K562 (cell line): Measurements from ENCODE around the gene PTPN1. TPM values are rescaled to one million over a fixed set of nuclear protein-coding genes. Genes with fewer than 3 reads are reported as not detected.
A peak's percentile ranks its signal among the peaks of the same experiment; 100 is the strongest.

Source experiments
- ARHGAP35 ChIP-seq: fragments of 450-650 bp; IDR thresholded peaks from 2 replicates; pipeline ENCODE4 v1.6.1; 2018; ENCODE audit not compliant: partially characterized antibody
- ARNT ChIP-seq, 2 experiments: fragments of 450-650 bp; IDR thresholded peaks; 2 replicates each; pipeline ENCODE4 v1.6.1; 2016; ENCODE audit warnings: mild to moderate bottlenecking in 1 of 2
- BCOR ChIP-seq: fragments of 450-650 bp; IDR thresholded peaks from 2 replicates; pipeline ENCODE4 v1.6.1; 2016
- CAMTA2 ChIP-seq: fragments of 250-450 bp; sonication (Bioruptor Pico); conservative IDR thresholded peaks from 2 replicates; pipeline ENCODE4 v1.5.1; 2022
- EHMT2 ChIP-seq: fragments of 450-650 bp; IDR thresholded peaks from 2 replicates; pipeline ENCODE4 v1.6.1; 2018; ENCODE audit warnings: antibody characterized with exemption
- ELF4 ChIP-seq: fragments of 450-650 bp; formaldehyde crosslinking; IDR thresholded peaks from 2 replicates; pipeline ENCODE4 v1.4.0; 2022; ENCODE audit warnings: missing genetic modification characterization
- FOXA3 ChIP-seq, 2 experiments: fragments of 450-650 bp in 1 of 2; sonication (generic) in 1 of 2; formaldehyde crosslinking; IDR thresholded peaks in 1 of 2; conservative IDR thresholded peaks in 1 of 2; 2 replicates each; pipeline versions ENCODE4 v1.4.0 to v1.8.0; 2020 to 2022; ENCODE audit warnings: mild to moderate bottlenecking in 2 of 2, missing genetic modification reagents in 1 of 2
- HDAC2 ChIP-seq: fragments of 450-650 bp; IDR thresholded peaks from 2 replicates; pipeline ENCODE4 v1.6.1; 2016; ENCODE audit warnings: mild to moderate bottlenecking
- HDGF ChIP-seq: fragments of 450-650 bp; IDR thresholded peaks from 2 replicates; pipeline ENCODE4 v1.6.1; 2016
- LARP7 ChIP-seq: fragments of 450-650 bp; IDR thresholded peaks from 2 replicates; pipeline ENCODE4 v1.6.1; 2016
- MYBL2 ChIP-seq, 2 experiments: fragments of 450-650 bp in 1 of 2; sonication (generic) in 1 of 2; formaldehyde crosslinking in 1 of 2; IDR thresholded peaks; 2 replicates each; pipeline versions ENCODE4 v1.6.1 to v1.8.1; 2017 to 2022; ENCODE audit warnings: borderline replicate concordance in 1 of 2, inconsistent platforms in 1 of 2, low read depth in 1 of 2, mild to moderate bottlenecking in 1 of 2, missing genetic modification reagents in 1 of 2, moderate library complexity in 1 of 2
- NCOA4 ChIP-seq: fragments of 450-650 bp; IDR thresholded peaks from 2 replicates; pipeline ENCODE4 v1.6.1; 2018; ENCODE audit warnings: mild to moderate bottlenecking; ENCODE audit not compliant: partially characterized antibody
- PHB2 ChIP-seq: fragments of 450-650 bp; IDR thresholded peaks from 2 replicates; pipeline ENCODE4 v1.6.1; 2017; ENCODE audit warnings: low read depth
- SMARCA5 ChIP-seq: fragments of 450-650 bp; IDR thresholded peaks from 2 replicates; pipeline ENCODE4 v1.6.1; 2016
- TAF9B ChIP-seq: fragments of 450-650 bp; IDR thresholded peaks from 2 replicates; pipeline ENCODE4 v1.6.1; 2018; ENCODE audit warnings: mild to moderate bottlenecking; ENCODE audit not compliant: partially characterized antibody
- ZKSCAN1 ChIP-seq: fragments of 150-350 bp; IDR thresholded peaks from 2 replicates; pipeline ENCODE4 v1.6.1; 2016; ENCODE audit warnings: low read depth, low read length
- ZNF23 ChIP-seq: fragments of 250-450 bp; sonication (Bioruptor Pico); IDR thresholded peaks from 2 replicates; pipeline ENCODE4 v1.4.0; 2020; ENCODE audit warnings: mild to moderate bottlenecking
- ZNF3 ChIP-seq: fragments of 250-450 bp; sonication (Bioruptor Pico); IDR thresholded peaks from 2 replicates; pipeline ENCODE4 v1.5.0; 2021; ENCODE audit warnings: mild to moderate bottlenecking, moderate library complexity
- ZNF764 ChIP-seq: fragments of 250-450 bp; sonication (Bioruptor Pico); IDR thresholded peaks from 2 replicates; pipeline ENCODE4 v1.4.0; 2020; ENCODE audit warnings: low read depth, mild to moderate bottlenecking, moderate library complexity
- polyA plus RNA-seq, 8 experiments: library from polyadenylated mRNA; depleted of rRNA in 4 of 8; stranded (reverse) in 5 of 8; unstranded in 3 of 8; fragments of >200 nt; fragmentation: Nextera tagmentation in 2 of 8; fragmentation: Illumina TruSeq in 1 of 8; extraction: Ambion mirVana in 2 of 8; extraction: Trizol in 1 of 8; gene quantifications; 2 replicates each; pipeline versions ENCODE4 v1.2.1 to v1.2.3, GENCODE V29; 2011 to 2014; ENCODE audit warnings: inconsistent platforms in 1 of 8, missing spikeins in 1 of 8
- total RNA-seq, 7 experiments: library from RNA; depleted of rRNA in 6 of 7; stranded (reverse); fragments of >200 nt in 6 of 7; fragmentation: Illumina TruSeq in 2 of 7; extraction: Trizol in 2 of 7; gene quantifications; 2 replicates each; pipeline versions ENCODE4 v1.2.1 to v1.2.3, GENCODE V29; 2011 to 2021; ENCODE audit warnings: low replicate concordance in 1 of 7
- TF ChIP-seq, protein P1 (sequence below): IDR thresholded peaks from 2 replicates; pipeline ENCODE4 v1.6.1; 2016; ENCODE audit warnings: missing genetic modification characterization, missing compliant biosample characterization
- TF ChIP-seq, protein P2 (sequence below): fragments of 450-650 bp; IDR thresholded peaks from 2 replicates; pipeline ENCODE4 v1.6.1; 2018; ENCODE audit warnings: mild to moderate bottlenecking, low read depth; ENCODE audit not compliant: partially characterized antibody
- TF ChIP-seq, protein P3 (sequence below): fragments of 450-650 bp; IDR thresholded peaks from 2 replicates; pipeline ENCODE4 v1.6.1; 2018; ENCODE audit not compliant: partially characterized antibody
- TF ChIP-seq, protein P4 (sequence below): fragments of 450-650 bp; formaldehyde crosslinking; IDR thresholded peaks from 2 replicates; pipeline ENCODE4 v1.4.0; 2022; ENCODE audit warnings: missing genetic modification characterization

Gene PTPN1
- total and polyA plus RNA-seq, 9 of the 15 experiments (the other 6 are each of a cell fraction or from before 2014, with no cell fraction given), result 11.0 to 85.3 (median 54.0) TPM

DNA sequence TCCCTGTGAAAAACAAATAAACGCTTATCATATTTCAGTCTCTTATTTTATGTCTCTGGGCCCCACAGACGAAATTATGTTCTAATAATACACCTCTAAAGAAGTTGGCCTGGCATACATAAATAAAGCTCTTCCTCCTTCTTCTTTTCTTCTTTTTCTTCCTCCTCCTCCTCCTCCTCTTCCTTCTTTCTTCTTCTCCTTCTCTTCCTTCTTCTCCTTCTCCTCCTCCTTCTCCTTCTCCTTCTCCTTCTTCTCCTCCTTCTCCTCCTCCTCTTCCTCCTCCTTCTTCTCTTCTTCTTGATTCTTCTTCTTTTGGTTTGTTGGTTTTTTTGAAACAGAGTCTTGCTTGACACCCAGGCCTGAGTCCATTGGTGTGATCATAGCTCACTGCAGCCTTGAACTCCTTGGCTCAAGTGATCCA is 41.8 kb upstream of the PTPN1 start (continued):
- TF ChIP-seq ELF4 (CRISPR knock-in tag), result peak; percentile 9; the same call in 1 of the 2 replicates
- TF ChIP-seq, protein P1, sequence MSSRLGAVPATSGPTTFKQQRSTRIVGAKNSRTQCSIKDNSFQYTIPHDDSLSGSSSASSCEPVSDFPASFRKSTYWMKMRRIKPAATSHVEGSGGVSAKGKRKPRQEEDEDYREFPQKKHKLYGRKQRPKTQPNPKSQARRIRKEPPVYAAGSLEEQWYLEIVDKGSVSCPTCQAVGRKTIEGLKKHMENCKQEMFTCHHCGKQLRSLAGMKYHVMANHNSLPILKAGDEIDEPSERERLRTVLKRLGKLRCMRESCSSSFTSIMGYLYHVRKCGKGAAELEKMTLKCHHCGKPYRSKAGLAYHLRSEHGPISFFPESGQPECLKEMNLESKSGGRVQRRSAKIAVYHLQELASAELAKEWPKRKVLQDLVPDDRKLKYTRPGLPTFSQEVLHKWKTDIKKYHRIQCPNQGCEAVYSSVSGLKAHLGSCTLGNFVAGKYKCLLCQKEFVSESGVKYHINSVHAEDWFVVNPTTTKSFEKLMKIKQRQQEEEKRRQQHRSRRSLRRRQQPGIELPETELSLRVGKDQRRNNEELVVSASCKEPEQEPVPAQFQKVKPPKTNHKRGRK, result peak; percentile 96
- TF ChIP-seq, protein P2, sequence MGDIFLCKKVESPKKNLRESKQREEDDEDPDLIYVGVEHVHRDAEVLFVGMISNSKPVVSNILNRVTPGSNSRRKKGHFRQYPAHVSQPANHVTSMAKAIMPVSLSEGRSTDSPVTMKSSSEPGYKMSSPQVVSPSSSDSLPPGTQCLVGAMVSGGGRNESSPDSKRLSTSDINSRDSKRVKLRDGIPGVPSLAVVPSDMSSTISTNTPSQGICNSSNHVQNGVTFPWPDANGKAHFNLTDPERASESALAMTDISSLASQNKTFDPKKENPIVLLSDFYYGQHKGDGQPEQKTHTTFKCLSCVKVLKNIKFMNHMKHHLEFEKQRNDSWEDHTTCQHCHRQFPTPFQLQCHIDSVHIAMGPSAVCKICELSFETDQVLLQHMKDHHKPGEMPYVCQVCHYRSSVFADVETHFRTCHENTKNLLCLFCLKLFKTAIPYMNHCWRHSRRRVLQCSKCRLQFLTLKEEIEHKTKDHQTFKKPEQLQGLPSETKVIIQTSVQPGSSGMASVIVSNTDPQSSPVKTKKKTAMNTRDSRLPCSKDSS, result peak; percentile 41
- TF ChIP-seq CAMTA2 (CRISPR knock-in tag), result no peak
- no peak for TF ChIP-seq ZNF23 (CRISPR knock-in tag)
- peak; percentile 45; the same call in 1 of the 2 replicates for TF ChIP-seq HDGF
- peak; percentile 27 for TF ChIP-seq TAF9B
- peak; percentile 55 for TF ChIP-seq ARHGAP35
- TF ChIP-seq NCOA4, result peak; percentile 69
- TF ChIP-seq, protein P3, sequence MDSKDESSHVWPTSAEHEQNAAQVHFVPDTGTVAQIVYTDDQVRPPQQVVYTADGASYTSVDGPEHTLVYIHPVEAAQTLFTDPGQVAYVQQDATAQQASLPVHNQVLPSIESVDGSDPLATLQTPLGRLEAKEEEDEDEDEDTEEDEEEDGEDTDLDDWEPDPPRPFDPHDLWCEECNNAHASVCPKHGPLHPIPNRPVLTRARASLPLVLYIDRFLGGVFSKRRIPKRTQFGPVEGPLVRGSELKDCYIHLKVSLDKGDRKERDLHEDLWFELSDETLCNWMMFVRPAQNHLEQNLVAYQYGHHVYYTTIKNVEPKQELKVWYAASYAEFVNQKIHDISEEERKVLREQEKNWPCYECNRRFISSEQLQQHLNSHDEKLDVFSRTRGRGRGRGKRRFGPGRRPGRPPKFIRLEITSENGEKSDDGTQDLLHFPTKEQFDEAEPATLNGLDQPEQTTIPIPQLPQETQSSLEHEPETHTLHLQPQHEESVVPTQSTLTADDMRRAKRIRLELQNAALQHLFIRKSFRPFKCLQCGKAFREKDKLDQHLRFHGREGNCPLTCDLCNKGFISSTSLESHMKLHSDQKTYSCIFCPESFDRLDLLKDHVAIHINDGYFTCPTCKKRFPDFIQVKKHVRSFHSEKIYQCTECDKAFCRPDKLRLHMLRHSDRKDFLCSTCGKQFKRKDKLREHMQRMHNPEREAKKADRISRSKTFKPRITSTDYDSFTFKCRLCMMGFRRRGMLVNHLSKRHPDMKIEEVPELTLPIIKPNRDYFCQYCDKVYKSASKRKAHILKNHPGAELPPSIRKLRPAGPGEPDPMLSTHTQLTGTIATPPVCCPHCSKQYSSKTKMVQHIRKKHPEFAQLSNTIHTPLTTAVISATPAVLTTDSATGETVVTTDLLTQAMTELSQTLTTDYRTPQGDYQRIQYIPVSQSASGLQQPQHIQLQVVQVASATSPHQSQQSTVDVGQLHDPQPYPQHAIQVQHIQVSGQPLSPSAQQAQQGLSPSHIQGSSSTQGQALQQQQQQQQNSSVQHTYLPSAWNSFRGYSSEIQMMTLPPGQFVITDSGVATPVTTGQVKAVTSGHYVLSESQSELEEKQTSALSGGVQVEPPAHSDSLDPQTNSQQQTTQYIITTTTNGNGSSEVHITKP, result no peak
- peak; percentile 35; the same call in 1 of the 2 replicates for TF ChIP-seq EHMT2
- TF ChIP-seq LARP7, result peak; percentile 96
- TF ChIP-seq ZNF764 (CRISPR knock-in tag), result no peak
- no peak for TF ChIP-seq HDAC2
- 0 out of 2 replicates have a peak, but pooled peaks have one; percentile 43 for TF ChIP-seq SMARCA5
- peak; percentile 64; the same call in 1 of the 2 replicates for TF ChIP-seq PHB2
- TF ChIP-seq ZNF3 (CRISPR knock-in tag), result no peak
- TF ChIP-seq BCOR, result peak; percentile 28; the same call in 1 of the 2 replicates
- no peak for TF ChIP-seq ZKSCAN1
- peak; percentile 40; the same call in 1 of the 2 replicates for TF ChIP-seq MYBL2 (IDR thresholded peaks at IDR 0.05; ENCODE audit: low read depth)
- TF ChIP-seq MYBL2 (CRISPR knock-in tag; IDR thresholded peaks at IDR 0.05; ENCODE audit: borderline replicate concordance), result no peak
- TF ChIP-seq, protein P4, sequence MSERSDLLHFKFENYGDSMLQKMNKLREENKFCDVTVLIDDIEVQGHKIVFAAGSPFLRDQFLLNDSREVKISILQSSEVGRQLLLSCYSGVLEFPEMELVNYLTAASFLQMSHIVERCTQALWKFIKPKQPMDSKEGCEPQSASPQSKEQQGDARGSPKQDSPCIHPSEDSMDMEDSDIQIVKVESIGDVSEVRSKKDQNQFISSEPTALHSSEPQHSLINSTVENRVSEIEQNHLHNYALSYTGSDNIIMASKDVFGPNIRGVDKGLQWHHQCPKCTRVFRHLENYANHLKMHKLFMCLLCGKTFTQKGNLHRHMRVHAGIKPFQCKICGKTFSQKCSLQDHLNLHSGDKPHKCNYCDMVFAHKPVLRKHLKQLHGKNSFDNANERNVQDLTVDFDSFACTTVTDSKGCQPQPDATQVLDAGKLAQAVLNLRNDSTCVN (CRISPR knock-in tag), result peak; percentile 68; the same call in 1 of the 2 replicates
- TF ChIP-seq ARNT (IDR thresholded peaks at IDR 0.05), result peak in 1 of 2 experiments; percentile 14; a peak in 1 of 4 replicates
- TF ChIP-seq FOXA3 (CRISPR knock-in tag; conservative IDR thresholded peaks at IDR 0.05 in 1 of 2, IDR thresholded peaks at IDR 0.05 in 1 of 2), result no peak
